Osteoblast (primary cell): ENCODE data around the gene JAZF1. TPM values are rescaled to one million over a fixed set of nuclear protein-coding genes. Genes with fewer than 3 reads are reported as not detected.

ENCODE experiments used
- DNase-seq: peaks from one replicate; pipeline ENCODE4 v3.0.0; 2011; ENCODE audit warnings: low spot score, mixed read lengths; ENCODE audit not compliant: insufficient read length; ENCODE audit errors: missing footprints
- H2AFZ ChIP-seq: 2 replicates; pipeline ENCODE4 v1.6.0; 2011; ENCODE audit warnings: mild to moderate bottlenecking, low read length
- H3K27ac ChIP-seq: 2 replicates; pipeline ENCODE4 v1.5.1; 2011; ENCODE audit warnings: mild to moderate bottlenecking, low read depth, low read length, moderate library complexity
- H3K27me3 ChIP-seq: 2 replicates; pipeline ENCODE4 v1.6.0; 2012; ENCODE audit warnings: mild to moderate bottlenecking, control low read depth, inconsistent platforms, low read length, moderate library complexity; ENCODE audit not compliant: insufficient read depth
- H3K36me3 ChIP-seq: 2 replicates; pipeline ENCODE4 v1.5.1; 2011; ENCODE audit warnings: mild to moderate bottlenecking, low read length, control low read depth, moderate library complexity; ENCODE audit not compliant: insufficient read depth
- H3K4me1 ChIP-seq: 2 replicates; pipeline ENCODE4 v1.5.1; 2011; ENCODE audit warnings: mild to moderate bottlenecking, low read length, control low read depth, moderate library complexity; ENCODE audit not compliant: insufficient read depth
- H3K4me2 ChIP-seq: 2 replicates; pipeline ENCODE4 v1.6.0; 2011; ENCODE audit warnings: mild to moderate bottlenecking, low read length; ENCODE audit not compliant: insufficient read depth
- H3K4me3 ChIP-seq: fragments of 200-600 bp; sonication (generic); 3 replicates; pipeline ENCODE4 v1.5.1; 2012; ENCODE audit warnings: mild to moderate bottlenecking, low read length, inconsistent platforms; ENCODE audit not compliant: insufficient read depth
- H3K79me2 ChIP-seq: 2 replicates; pipeline ENCODE4 v1.6.0; 2012; ENCODE audit warnings: mild to moderate bottlenecking, low read length, control low read depth, inconsistent platforms; ENCODE audit not compliant: insufficient read depth
- H3K9me3 ChIP-seq: 2 replicates; pipeline ENCODE4 v1.5.1; 2011; ENCODE audit warnings: low read depth, low read length, control low read depth
- H4K20me1 ChIP-seq: 2 replicates; pipeline ENCODE4 v1.6.0; 2012; ENCODE audit warnings: mild to moderate bottlenecking, low read length, control low read depth; ENCODE audit not compliant: insufficient read depth
- total RNA-seq: library from RNA; depleted of rRNA; stranded (reverse); fragments of >200 nt; gene quantifications from 2 replicates; pipeline ENCODE4 v1.2.3, GENCODE V29; 2012
- TF ChIP-seq, protein P1 (sequence below): IDR thresholded peaks from 2 replicates; pipeline ENCODE4 v1.5.1; 2011; ENCODE audit warnings: mild to moderate bottlenecking, low read depth, low read length, moderate library complexity; ENCODE audit errors: extremely low read depth

Gene JAZF1
- total RNA-seq, 1 donor = 15.9 TPM

DNA sequence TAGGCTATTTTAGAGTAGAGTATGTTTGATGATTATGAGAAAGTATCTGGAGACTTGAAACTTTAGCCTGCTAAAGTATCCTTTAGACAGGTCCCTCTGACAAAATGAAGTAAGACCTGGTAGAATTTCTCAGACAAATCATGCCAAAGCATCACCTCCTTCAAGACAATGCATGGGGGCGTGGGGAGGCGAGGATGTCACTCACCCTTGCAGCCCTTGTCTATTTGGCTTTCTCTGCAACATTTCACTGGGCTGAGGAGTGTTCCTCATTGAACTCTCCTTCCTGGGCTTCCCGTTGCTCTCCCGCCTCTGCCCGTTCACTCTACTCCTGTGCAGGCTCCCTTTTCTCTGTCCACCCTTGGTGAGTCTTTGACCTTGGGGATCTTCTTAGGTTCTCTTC, 98.5 kb downstream of the JAZF1 start:
- Histone ChIP-seq H3K79me2 (peaks cover 30% of the 10 kb centered on the region), H3K4me3 (no peak overlapping the region), H3K27me3 (no peaks in the 10 kb centered on the region), H2AFZ (no peak overlapping the region), H3K4me1 (peaks cover 31% of the 10 kb centered on the region), H3K36me3 (no peaks in the 10 kb centered on the region), H3K27ac (no peak overlapping the region), H4K20me1 (peaks cover 12% of the 10 kb centered on the region), H3K9me3 (no peaks in the 10 kb centered on the region), H3K4me2 (no peak overlapping the region)
- no peak for DNase-seq
- TF ChIP-seq, protein P1, sequence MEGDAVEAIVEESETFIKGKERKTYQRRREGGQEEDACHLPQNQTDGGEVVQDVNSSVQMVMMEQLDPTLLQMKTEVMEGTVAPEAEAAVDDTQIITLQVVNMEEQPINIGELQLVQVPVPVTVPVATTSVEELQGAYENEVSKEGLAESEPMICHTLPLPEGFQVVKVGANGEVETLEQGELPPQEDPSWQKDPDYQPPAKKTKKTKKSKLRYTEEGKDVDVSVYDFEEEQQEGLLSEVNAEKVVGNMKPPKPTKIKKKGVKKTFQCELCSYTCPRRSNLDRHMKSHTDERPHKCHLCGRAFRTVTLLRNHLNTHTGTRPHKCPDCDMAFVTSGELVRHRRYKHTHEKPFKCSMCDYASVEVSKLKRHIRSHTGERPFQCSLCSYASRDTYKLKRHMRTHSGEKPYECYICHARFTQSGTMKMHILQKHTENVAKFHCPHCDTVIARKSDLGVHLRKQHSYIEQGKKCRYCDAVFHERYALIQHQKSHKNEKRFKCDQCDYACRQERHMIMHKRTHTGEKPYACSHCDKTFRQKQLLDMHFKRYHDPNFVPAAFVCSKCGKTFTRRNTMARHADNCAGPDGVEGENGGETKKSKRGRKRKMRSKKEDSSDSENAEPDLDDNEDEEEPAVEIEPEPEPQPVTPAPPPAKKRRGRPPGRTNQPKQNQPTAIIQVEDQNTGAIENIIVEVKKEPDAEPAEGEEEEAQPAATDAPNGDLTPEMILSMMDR = no peak

DNA sequence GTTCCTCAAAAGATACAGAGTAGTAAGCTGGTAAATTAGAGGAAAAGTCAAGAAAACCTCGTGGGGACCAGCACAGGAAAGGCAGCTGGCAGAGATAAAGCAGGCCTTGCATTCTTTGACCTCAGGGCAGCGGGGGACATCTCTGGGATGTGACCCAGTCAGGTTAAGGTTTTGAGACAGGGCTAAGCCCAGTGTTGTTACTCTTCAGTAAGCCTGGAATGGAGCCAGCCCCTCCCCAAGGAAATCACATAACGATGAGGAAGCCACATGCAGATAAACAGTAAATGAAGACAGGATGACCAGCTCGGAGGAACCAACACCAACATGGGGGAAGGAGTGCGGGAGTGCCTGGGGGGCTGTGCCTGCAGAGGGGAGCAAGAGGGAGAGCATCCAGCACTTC, 99.6 kb downstream of the JAZF1 start:
- DNase-seq = no peak
- Histone ChIP-seq H3K4me1 (peaks cover 31% of the 10 kb centered on the region), H3K4me3 (no peak overlapping the region), H4K20me1 (peaks cover 12% of the 10 kb centered on the region), H3K9me3 (no peaks in the 10 kb centered on the region), H3K27me3 (no peaks in the 10 kb centered on the region), H3K79me2 (peaks cover 27% of the 10 kb centered on the region), H3K4me2 (no peak overlapping the region), H3K36me3 (no peaks in the 10 kb centered on the region), H2AFZ (no peak overlapping the region), H3K27ac (no peak overlapping the region)
- TF ChIP-seq, protein P1 = no peak

DNA sequence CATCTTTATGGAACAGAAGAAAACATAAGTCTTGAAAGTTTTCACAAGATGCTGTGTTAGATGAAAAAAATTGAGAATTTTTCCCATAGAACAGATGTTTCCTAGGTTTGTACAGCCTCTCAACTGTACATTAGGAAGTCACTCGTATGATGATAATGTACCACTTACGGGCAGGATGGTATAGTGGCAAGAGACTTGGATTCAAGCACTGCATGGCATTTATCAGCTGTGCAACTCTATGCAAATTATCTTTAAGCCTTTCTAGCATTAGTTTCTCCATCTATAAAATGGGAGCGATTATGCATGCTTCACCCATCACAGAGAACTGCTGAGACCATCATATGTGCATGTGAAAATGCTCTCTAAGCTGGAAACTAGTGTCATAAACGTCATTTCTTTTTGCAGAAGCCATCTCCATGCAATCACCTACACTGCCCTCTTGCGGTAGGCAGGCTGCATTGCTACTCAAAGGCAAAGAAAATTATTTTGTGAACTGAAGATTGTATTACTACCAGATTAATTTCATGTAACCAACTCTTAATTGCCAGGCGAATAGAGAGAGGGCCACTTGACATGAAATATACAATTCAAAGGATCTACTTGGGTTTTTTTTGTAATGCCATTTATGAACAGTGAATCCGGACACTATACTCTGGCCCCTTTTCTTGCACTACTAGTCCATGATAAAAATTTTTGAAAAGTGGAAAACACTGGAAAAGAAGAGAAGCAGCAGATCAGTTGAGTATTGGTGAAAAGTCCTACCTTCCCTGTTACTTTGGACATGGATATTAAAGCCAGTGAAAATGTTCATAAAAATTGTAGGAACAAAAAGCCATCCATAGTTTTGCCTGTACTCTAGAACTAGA, 102.3 kb downstream of the JAZF1 start:
- Histone ChIP-seq H3K27ac (no peak overlapping the region), H3K9me3 (no peaks in the 10 kb centered on the region), H3K36me3 (no peaks in the 10 kb centered on the region), H4K20me1 (peaks cover 14% of the 10 kb centered on the region), H2AFZ (no peak overlapping the region), H3K4me1 (peaks cover 14% of the 10 kb centered on the region), H3K79me2 (peaks cover 37% of the 10 kb centered on the region), H3K27me3 (no peaks in the 10 kb centered on the region), H3K4me2 (no peak overlapping the region), H3K4me3 (no peak overlapping the region)
- TF ChIP-seq, protein P1 = peak; percentile 99
- no peak for DNase-seq

DNA sequence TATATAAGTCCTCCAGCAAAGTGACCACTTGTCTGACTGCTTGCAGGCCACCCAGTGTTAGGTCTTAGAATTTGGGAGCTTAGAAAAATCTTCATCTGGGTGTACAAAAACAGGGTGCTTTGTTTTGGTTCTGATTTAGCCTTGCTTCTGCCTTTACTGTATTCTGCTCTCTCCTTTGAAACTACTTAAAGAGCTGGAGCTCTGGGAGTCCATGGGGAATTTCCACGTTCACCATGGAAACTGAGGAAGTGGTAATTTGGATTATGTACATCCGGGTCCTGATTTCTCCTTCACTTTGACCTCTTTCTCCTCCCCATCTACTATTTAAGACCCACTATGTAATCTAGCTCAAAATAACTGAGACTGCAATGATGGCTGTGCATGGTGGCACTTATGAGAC, 103.0 kb downstream of the JAZF1 start:
- Histone ChIP-seq H3K27ac (no peak overlapping the region), H4K20me1 (peaks cover 10% of the 10 kb centered on the region), H2AFZ (no peak overlapping the region), H3K27me3 (no peaks in the 10 kb centered on the region), H3K4me2 (no peak overlapping the region), H3K36me3 (no peaks in the 10 kb centered on the region), H3K4me1 (peaks cover 10% of the 10 kb centered on the region), H3K4me3 (no peak overlapping the region), H3K79me2 (peaks cover 36% of the 10 kb centered on the region), H3K9me3 (no peaks in the 10 kb centered on the region)
- TF ChIP-seq, protein P1 = no peak
- no peak for DNase-seq
